HG02571 (cell line): ENCODE data around the gene GALNT9.
"Not testable (repeated sequence)": the region's sequence is repeated elsewhere in the genome, so short reads cannot be mapped to it uniquely, and the experiment has no call there.

ENCODE experiments used
- ATAC-seq: cut with Tn5 transposase; IDR thresholded peaks from one replicate; pipeline ENCODE4 v1.9.1; 2021; ENCODE audit warnings: mild to moderate bottlenecking, moderate library complexity; ENCODE audit not compliant: unreplicated experiment

Gene GALNT9

DNA sequence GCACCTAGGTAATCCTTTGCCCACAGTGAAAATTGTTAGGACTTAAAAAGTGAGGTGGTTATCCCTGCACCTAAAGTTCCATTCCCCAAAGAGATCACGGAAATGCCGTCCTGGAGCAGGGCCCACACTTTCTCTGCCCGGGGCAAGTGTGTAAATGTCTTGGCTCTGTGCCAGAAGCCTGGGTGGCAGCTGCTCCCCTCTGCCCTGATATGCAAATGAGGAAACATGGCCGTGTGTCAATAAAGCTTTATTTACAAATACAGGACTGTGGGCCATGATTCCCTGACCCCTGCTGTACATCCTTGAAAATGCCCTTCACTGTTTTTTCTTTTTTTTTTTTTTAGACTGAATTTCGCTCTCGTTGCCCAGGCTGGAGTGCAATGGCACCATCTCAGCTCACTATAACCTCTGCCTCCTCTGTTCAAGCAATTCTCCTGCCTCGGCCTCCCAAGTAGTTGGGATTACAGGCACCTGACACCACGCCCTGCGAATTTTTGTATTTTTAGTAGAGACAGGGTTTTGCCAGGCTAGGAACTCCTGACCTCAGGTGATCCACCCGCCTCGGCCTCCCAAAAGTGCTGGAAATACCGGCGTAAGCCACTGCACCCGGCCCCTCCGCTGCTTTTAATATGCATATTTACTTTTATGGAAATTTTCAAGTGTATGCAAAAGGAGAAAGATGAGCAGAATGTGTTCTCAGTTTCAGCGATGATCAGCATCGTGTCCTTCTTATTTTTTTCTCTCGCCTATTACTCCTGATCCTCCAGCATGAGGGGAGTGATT lies 75.5 kb downstream of the GALNT9 start:
- no peak for ATAC-seq

DNA sequence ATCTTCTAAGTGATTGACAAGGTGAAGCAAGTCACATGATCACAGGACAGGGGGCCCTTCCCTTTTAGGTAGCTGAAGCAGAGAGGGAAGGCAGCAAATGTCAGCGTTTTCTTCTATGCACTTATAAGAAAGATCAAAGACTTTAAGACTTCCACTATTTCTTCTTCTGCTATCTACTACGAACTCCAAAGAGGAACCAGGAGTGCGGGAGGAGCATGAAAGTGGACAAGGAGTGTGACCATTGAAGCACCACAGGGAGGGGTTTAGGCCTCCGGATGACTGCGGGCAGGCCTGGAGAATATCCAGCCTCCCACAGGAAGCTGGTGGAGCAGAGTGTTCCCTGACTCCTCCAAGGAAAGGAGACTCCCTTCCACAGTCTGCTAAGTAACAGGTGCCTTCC lies 76.4 kb downstream of the GALNT9 start:
- ATAC-seq = not testable (repeated sequence)

DNA sequence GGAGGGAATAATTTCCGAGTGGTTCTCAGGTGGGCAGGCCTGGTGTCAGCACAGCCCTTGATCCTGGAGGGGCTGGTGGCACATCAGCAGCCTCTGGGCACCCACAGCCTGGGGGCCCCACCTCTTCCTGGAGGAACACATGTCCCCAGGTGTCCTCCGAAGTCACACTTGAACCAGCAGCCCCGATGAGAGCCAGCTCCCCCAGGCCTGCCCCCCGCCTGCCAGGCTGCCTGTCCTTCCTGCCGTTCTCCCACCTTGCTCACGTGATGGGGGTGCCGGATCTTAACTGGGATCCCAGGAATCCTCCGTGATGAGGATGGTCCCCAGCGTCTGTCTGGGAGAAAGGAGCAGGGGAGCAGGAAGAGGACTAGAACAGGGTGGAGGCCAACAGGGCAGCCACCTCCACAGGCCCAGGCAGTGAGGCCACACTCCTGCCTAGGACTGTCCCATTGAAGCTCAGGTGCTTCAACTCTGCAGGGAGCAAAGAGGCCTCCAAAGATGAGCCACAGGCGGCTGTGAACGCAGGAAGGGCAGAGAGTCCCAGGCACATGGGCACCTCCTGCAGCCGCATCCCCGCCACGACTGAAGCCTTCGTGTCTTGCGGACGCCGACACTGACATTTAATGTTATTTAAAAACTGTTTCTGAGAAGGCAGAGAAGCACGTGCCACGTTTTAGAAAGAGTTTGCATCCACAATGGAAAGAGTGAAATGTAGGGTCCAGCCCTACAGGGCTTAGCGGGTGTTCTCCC lies 77.5 kb downstream of the GALNT9 start:
- no peak for ATAC-seq

DNA sequence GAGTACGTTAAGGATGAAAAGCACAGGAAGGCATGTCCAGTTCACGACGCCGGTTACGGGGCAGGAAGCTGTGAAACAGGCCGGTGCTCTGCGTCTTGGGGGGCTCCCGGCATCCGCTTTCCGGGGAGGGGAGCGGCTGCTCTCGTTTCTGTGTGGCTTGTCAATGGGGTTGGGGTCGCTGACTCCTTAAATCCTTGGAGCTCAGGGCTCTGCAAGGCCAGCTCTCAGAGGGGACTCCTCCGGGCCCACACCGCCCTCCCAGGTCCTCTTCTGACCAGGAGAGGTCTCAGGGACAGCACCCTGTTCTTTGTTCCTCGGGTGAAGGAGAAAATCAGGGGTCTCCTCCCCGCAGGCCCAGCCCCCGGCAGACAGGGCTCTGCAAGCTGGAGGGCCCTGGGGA lies 78.1 kb downstream of the GALNT9 start:
- ATAC-seq = no peak

DNA sequence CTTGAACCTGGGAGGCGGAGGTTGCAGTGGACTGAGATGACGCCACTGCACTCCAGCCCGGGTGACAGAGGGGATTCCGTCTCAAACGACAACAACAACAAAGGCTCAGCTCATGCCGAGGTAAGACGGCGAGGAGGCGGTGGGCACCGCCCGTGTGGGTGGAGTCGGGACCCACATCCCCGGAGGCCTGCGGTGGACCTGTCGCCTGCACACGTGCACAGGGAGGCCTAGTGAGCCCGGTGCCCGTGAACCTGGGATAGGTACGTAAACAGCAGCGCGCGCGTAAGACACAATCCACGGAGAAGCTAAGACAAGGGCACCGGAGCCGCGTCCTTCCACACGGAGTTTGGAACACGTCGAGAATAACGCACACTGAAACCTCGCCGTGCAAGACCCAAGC lies 78.7 kb downstream of the GALNT9 start:
- no peak for ATAC-seq

DNA sequence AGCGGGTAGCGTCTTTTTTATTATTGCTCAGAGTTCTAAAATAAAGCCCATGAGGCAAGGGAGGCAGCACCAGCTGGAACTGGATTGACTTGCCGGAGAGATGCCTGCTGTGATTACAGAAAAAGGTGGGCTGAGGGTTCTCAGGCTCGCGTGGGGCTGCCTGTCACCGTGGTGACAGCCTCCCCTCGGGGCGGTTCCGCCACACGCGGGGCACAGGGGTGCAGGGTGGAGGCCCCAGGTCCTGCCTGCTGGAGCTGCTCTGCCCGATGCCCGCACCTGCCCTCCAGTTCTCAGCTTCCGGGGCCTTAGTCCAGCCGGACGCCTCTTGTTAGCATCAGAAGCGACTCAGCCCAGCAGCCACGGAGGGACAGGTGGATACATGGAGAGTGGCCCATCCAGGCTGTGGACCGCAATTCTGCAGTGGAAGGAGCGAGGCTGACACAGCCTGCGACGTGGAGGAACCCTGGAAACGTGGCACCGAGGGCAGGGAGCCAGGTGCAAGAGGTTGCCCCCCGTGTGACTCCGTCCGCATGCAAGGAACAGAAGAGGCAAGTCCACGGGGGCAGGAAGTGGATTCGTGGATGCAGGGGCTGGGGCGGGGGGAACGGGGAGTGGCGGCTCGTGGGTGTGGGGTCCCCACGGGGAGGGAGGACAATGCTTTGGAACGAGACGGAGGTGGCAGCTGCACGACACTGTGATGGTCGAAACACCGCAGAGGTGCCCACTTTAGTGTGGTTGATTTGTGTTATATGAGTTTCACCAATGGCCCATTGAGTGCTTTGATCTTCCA lies 79.5 kb downstream of the GALNT9 start:
- ATAC-seq = no peak

DNA sequence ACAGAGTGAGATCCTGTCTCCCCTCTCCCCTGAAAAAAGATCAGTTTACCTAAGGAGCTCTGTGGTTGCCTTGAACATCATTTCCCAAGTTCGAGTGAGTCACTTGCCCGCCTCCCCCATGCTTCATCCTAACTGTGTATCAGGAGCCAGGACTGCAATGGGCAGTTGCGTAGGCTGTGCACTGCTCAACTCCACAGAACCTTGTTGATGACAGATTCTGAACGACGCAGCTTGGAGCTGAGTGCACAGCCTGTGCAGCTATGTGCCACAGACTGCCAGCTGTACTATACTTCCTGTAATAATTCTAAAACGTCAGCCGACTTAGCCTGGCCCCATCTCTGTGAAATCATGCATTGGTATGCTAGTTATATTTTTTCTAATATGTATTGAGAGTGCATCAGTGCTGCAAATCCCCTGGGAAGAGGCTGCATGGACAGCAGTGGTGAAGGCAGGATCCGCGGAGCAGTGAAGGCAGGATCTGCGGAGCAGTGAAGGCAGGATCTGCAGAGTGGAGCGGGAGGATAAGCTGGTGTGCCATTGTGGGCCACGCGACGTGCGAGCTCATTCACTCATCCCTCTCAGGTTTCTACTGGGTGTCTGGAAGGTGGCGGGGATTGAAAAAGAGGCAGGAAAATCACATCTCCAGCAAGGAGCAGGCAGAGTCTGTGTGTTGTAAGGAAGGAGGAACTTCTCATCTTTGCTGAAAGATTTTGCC lies 80.8 kb downstream of the GALNT9 start:
- no peak for ATAC-seq

DNA sequence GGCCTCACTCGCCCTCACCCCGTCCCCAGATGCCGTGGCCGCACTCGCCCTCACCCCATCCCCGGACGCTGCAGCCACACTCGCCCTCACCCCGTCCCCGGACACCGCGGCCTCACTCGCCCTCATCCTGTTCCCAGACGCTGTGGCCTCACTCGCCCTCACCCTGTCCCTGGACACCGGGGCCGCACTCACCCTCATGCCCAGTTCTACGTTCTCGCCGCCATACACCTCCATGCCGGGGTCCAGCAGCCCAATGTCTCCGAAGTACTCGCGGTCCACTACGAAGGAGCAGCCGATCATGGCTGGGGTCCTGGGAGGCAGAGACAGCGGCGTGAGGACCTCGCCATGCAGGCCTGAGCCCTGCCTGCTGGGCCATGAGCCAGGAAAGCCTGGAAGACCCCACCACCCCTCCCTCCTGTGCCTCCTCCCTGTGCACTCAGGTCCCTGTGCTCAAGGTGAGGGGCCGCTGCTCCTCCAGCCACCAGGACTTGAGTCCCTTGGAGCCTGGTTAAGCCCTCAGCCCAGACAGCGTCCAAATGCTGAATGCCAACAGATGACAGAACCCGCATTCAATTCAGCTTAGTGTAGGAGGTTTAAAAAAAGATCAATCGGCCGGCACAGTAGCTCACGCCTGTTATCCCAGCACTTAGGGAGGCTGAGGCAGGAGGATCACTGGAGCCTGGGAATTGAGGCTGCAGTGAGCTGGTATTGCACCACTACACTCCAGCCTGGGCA lies 81.5 kb downstream of the GALNT9 start:
- no peak for ATAC-seq

DNA sequence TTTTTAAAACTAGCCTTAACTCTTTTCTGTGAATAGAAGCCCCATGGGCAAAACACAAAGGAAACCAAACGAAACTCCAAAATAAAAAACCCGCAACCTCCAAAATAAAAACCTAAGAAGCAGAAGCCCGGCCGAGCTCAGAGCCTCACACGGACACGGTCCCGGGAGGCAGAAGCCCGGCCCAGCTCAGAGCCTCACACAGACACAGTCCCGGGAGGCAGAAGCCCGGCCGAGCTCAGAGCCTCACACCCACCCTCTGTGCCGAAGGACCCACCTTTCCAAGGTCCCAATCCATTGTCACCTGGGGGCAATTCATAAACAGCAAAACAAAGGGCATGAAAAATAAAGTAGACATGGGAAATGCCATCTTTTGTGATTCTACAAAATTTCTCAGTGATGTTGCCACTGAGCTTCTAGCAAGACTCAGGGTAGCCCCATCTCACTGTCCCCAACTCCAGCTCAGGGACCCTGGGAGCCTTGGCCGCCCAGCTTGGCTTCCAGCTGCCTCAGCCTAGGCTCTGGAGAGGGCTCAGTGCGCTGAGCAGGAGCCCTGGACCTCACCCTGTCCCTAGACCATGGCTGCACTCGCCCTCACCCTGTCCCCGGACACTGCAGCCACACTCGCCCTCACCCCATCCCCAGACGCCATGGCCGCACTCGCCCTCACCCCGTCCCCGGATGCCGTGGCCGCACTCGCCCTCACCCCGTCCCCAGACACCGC lies 82.2 kb downstream of the GALNT9 start:
- no peak for ATAC-seq

DNA sequence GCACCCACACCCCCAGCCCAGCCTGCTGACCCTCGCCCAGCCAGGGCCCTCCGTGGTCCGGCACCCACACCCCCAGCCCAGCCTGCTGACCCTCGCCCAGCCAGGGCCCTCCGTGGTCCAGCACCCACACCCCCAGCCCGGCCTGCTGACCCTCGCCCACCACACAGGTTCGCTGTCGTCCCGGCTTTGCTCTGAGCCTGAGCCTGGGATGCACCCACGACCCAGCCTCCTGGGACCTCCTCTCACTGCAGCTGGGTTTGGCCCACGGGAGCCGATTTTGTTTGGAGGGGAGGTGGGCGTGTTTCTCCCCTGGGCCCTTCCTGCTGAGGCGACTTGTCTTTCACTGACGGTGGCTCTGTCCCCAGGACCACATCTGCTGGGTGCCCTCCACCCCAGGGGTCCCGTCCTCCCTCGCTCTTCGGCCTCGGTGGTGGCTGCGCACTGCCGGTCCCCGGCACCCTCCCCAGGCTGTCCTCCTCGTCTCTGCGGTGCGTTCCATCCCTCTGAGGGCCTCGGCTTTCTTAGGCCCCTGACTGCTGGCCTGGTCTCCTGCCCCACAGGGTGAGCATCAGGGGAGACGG lies 83.8 kb downstream of the GALNT9 start:
- ATAC-seq = no peak

DNA sequence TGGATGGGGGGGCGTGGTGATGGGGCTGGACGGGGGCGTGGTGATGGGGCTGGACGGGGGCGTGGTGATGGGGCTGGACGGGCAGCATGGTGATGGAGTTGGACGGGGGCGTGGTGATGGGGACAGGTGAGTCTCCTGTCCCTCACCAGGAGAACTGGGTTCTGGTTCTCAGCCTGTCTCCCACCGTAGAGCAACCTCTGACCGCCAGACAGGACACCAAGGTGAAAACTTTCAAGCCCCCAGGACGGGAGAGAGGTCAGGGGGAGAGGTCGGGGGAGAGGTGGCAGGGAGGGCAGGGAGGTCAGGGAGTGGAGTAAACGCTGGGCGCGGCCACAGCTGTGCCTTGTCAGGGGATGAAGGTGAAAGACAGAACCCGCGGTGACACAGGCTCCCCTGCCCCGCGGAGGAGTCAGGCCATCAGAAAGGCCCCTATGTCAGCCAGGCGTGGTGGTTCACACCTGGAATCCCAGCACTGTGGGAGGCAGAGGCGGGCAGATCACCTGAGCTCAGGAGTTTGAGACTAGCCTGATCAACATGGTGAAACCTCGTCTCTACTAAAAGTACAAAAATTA lies 84.6 kb downstream of the GALNT9 start:
- ATAC-seq = no peak

DNA sequence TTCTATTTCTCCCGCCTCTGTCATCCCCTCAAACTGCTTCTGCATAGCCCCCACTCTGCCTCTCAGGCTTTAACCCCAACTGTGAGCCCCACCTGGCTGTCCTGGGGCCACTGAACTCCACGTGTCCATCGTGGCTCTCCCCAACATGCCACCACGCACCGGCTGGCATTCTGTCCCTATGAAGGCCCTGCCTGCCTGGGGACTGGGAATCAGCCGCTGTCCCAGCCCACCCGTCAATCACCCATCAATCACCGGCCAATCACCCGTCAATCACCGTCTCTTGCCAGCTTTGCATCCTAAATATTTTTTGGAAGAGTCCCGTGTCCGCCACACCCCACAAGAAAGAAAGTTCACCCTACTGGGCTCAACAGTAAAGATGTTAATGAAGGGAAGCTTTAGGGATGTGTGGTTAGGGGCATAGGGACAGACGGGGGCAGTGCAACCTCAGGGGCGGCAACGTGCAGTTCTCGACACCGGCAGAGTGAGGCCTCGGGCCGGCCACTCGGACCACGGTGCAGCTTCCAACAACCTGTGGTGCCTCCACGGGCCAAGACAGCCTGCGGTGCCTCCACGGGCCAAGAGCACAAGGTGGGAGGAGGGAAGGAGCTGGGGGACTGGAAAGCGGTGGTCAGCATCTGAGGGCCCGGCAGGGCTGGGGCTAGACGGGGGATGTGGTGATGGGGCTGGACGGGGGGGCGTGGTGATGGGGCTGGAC lies 85.6 kb downstream of the GALNT9 start:
- ATAC-seq = no peak

DNA sequence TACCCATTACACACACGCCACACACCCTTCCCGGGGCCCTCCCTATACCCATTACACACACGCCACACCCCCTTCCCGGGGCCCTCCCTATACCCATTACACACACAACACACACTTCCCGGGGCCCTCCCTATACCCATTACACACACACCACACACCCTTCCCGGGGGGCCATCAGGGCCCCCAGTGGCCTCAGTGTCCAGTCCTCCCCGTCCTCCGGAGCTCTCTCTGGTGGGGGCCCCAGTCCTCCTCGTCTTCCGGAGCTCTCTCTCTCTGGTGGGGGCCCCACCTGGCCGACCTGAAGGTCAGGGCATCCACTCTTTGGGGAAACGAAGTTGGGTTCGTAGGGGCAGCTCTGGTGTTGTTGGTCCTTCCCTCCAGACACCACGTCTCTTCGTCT lies 86.2 kb downstream of the GALNT9 start:
- ATAC-seq = not testable (repeated sequence)

DNA sequence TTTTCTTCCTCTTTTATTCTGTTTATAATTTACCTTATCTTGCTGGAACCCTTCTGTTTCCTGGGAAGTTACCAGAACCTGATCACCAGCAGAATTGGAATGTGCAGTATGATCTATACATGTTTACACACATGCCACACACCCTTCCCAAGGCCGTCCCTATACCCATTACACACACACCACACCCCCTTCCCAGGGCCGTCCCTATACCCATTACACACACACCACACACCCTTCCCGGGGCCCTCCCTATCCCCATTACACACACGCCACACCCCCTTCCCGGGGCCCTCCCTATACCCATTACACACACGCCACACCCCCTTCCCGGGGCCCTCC lies 88.8 kb downstream of the GALNT9 start:
- not testable (repeated sequence) for ATAC-seq

DNA sequence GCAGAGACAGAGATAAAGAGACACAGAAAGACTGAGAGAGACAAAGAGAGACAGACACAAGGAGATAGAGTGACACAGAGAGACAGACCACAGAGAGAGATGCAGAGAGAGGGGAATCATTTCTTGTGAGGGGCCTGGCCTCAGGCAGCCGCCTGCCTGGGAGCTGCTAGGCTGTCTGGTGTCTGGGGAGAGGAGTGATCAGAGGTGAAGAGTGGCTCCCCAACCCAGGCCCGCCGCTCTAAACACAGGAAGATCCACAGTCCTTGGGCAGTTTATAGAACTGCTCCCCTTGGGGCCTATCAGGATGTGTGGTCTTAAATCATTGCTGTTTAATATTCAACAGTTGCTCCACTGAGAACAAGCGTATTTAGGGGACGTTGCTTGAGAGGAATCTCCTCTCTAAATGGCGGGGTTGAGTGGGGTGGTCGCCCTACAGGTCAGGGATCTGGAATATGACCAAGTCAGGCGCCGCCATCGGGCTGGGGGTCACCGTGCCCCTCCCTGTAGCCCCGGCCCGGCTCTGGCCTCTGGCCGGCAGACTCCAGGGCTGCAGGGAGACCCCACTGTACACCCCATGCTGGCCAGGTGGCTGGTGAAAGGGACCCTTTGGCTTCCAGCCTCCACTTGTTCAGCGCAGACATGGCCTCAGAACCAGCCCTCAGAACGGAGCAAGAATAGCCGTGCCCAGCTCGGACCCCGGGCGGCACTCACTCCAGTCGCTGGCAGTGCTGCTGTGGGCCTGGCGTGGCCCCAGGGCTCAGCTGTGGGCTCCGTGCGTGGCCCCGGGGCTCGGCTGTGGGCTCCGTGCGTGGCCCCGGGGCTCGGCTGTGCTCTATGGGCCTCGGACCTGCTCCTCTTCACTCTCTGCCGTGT lies 89.4 kb downstream of the GALNT9 start:
- no peak for ATAC-seq

DNA sequence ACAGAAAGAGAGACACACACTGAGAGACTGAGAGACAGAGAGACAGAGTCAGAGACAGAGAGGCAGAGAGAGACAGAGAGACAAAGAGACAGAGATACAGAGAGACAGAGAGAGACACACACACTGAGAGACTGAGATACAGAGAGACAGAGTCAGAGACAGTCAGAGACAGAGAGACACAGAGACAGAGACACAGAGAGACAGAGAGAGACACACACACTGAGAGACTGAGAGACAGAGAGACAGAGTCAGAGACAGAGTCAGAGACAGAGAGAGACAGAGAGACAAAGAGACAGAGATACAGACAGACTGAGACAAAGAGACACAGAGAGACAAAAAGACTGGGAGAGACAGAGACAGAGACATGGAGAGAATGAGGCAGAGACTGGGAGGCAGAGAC lies 90.0 kb downstream of the GALNT9 start:
- ATAC-seq = no peak

DNA sequence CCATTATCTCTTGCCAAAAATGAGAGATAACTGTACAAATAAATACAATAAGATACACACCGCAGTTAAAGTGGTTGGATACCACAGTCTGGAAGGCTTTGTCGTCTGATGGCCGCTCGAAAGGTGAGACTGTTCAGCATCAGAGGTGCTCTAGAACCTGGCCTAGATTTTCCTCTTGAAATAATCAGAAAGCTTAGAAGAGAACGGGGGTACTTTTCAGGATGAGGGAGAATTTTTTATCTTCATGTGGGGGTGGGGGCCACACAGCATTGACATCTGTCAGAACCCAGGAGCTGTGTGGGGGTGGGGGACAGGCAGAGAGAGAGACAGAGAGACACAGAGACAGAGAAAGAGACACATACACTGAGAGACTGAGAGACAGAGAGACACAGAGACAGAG lies 90.5 kb downstream of the GALNT9 start:
- ATAC-seq = no peak

DNA sequence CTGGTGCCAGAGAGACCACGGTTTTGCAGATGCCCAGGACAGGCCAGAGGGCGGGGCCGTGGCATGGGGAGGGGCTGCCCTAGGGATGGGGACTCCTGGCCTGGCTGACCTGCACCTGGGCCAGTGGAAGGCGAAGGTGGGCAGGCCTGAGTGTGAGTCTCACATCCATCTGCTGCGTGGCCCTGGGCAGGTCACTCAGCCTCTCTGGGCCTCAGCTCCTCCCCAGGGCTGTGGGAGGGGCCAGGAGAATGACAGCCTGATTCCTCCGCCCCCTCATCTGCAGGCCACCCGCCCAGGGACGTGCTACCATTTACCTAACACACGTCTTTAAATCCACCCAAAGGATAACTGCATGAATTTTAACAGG lies 90.9 kb downstream of the GALNT9 start:
- ATAC-seq = no peak
